ENCODE measurements around the gene MAP4K2. TPM values are rescaled to one million over a fixed set of nuclear protein-coding genes. Genes with fewer than 3 reads are reported as not detected.

The MAP4K2 gene
- total RNA-seq, 2 experiments from 2014 or later: 83.3 to 85.8 TPM

GRCh38 chr11:64736654-64737053, 66.4 kb downstream of the MAP4K2 start:
- DNase-seq: no peak
- ChIA-PET POLR2A (interaction anchor here (0.6 kb wide), 1 partner anchor 42 kb away, joined by 3 read pairs; no protein-coding TSS in a partner anchor), CTCF (no interaction called here)
- Mint-ChIP-seq H3K4me1 (ENCODE audit: low read depth) (peaks cover 8% of the 10 kb centered on the region), H3K27ac (no peak overlapping the region), H3K27me3 (no peaks in the 10 kb centered on the region), H3K4me3 (no peak overlapping the region), H3K36me3 (no peaks in the 10 kb centered on the region), H3K9me3 (no peaks in the 10 kb centered on the region)
- intact Hi-C loops (cut with micrococcal nuclease): no loop called here

GRCh38 chr11:64735725-64736259, 67.2 kb downstream of the MAP4K2 start:
- Mint-ChIP-seq H3K4me3 (no peak overlapping the region), H3K9me3 (no peaks in the 10 kb centered on the region), H3K27ac (no peak overlapping the region), H3K27me3 (no peaks in the 10 kb centered on the region), H3K4me1 (ENCODE audit: low read depth) (peaks cover 5% of the 10 kb centered on the region), H3K36me3 (no peaks in the 10 kb centered on the region)
- no peak for DNase-seq
- ChIA-PET CTCF (interaction anchor here (0.7 to 3.6 kb wide), 3 partner anchors 8 to 47 kb away, joined by 3 to 20 read pairs (median 11); partner anchors contain the start of gene RASGRP2), POLR2A (interaction anchor here (0.6 to 1.2 kb wide), 2 partner anchors 9 to 43 kb away, joined by 3 to 7 read pairs; no protein-coding TSS in a partner anchor)
- intact Hi-C loops (cut with micrococcal nuclease): no loop called here

Other genes with a start within 250 kb of the MAP4K2 start
- gene SLC22A11, start 247.3 kb downstream of the MAP4K2 start, total RNA-seq: not detected
- gene SLC22A12, start 212.0 kb downstream of the MAP4K2 start, total RNA-seq: not detected
- under 1 TPM; 0.31 to 0.41 TPM for gene NRXN2, start 80.0 kb downstream of the MAP4K2 start, total RNA-seq
- 1 to 10 TPM; 7.5 to 8.2 TPM for gene RASGRP2, start 59.1 kb downstream of the MAP4K2 start, total RNA-seq
- gene PYGM, start 43.2 kb downstream of the MAP4K2 start, total RNA-seq: 1 to 10 TPM in 1 of 2 experiments, under 1 TPM in 1; 0.94 to 1.6 TPM
- 100 to 1,000 TPM; 323 to 328 TPM for gene SF1, start 24.7 kb downstream of the MAP4K2 start, total RNA-seq
- gene MEN1, start 7.3 kb upstream of the MAP4K2 start, total RNA-seq: 10 to 100 TPM; 31.3 to 32.2 TPM
- under 1 TPM; 0.39 to 0.69 TPM for gene CDC42BPG, start 41.4 kb upstream of the MAP4K2 start, total RNA-seq
- gene EHD1, start 75.4 kb upstream of the MAP4K2 start, total RNA-seq: 100 to 1,000 TPM; 103 to 113 TPM
- gene ATG2A, start 114.0 kb upstream of the MAP4K2 start, total RNA-seq: 10 to 100 TPM; 20.2 to 20.5 TPM
- 10 to 100 TPM in 1 of 2 experiments, 1 to 10 TPM in 1; 9.7 to 11.9 TPM for gene PPP2R5B, start 121.5 kb upstream of the MAP4K2 start, total RNA-seq
- under 1 TPM in 1 of 2 experiments, not detected in 1; 0.46 TPM for gene GPHA2, start 132.7 kb upstream of the MAP4K2 start, total RNA-seq
- gene MAJIN, start 168.9 kb upstream of the MAP4K2 start, total RNA-seq: under 1 TPM; 0.21 to 0.82 TPM
- under 1 TPM in 1 of 2 experiments, not detected in 1; 0.22 TPM for gene BATF2, start 193.8 kb upstream of the MAP4K2 start, total RNA-seq
- 100 to 1,000 TPM; 104 to 109 TPM for gene ARL2, start 210.9 kb upstream of the MAP4K2 start, total RNA-seq
- 10 to 100 TPM; 15.4 to 15.9 TPM for gene SNX15, start 224.2 kb upstream of the MAP4K2 start, total RNA-seq
- gene SAC3D1, start 238.0 kb upstream of the MAP4K2 start, total RNA-seq: 10 to 100 TPM; 14.2 to 14.7 TPM

Measured in activated CD4-positive, alpha-beta memory T cell treated with anti-CD3 and anti-CD28 coated beads for 36 hours (primary cell).